Trophoblast cell (in vitro differentiated cells and primary cell): Measurements from ENCODE around the gene SLCO2A1.

Experiments
- DNase-seq, 2 donors: peaks; one replicate each; pipeline ENCODE4 v3.0.0-alpha.2; 2016
- H2AFZ ChIP-seq: 2 replicates; pipeline ENCODE4 v1.6.1; 2013; ENCODE audit warnings: low read length, moderate library complexity, mild to moderate bottlenecking; ENCODE audit not compliant: insufficient read depth, poor library complexity
- H2AK5ac ChIP-seq: 2 replicates; pipeline ENCODE4 v1.6.1; 2013; ENCODE audit warnings: mild to moderate bottlenecking, low read length
- H2BK120ac ChIP-seq: 2 replicates; pipeline ENCODE4 v1.6.1; 2013; ENCODE audit warnings: low read length, mild to moderate bottlenecking, moderate library complexity; ENCODE audit not compliant: insufficient read depth, poor library complexity
- H2BK12ac ChIP-seq: 2 replicates; pipeline ENCODE4 v1.6.1; 2013; ENCODE audit warnings: mild to moderate bottlenecking, low read length, moderate library complexity
- H2BK5ac ChIP-seq: 2 replicates; pipeline ENCODE4 v1.6.1; 2013; ENCODE audit warnings: low read length, low read depth, moderate library complexity, mild to moderate bottlenecking; ENCODE audit not compliant: poor library complexity
- H3K14ac ChIP-seq: 2 replicates; pipeline ENCODE4 v1.6.1; 2013; ENCODE audit warnings: mild to moderate bottlenecking, low read length
- H3K18ac ChIP-seq: 2 replicates; pipeline ENCODE4 v1.6.1; 2013; ENCODE audit warnings: mild to moderate bottlenecking, low read length
- H3K23ac ChIP-seq: 2 replicates; pipeline ENCODE4 v1.6.1; 2013; ENCODE audit warnings: low read length
- H3K27ac ChIP-seq: 2 replicates; pipeline ENCODE4 v1.5.1; 2013; ENCODE audit warnings: low read depth, mild to moderate bottlenecking, inconsistent platforms, low read length, moderate library complexity
- H3K27me3 ChIP-seq: 2 replicates; pipeline ENCODE4 v1.6.1; 2013; ENCODE audit warnings: inconsistent platforms, mild to moderate bottlenecking, low read length, moderate library complexity; ENCODE audit not compliant: insufficient read depth
- H3K36me3 ChIP-seq, 2 experiments: 1 replicate in 1 of 2; 2 replicates in 1 of 2; pipeline ENCODE4 v1.6.1; 2013; ENCODE audit warnings: low read length in 2 of 2, mild to moderate bottlenecking in 2 of 2, moderate library complexity in 1 of 2; ENCODE audit not compliant: insufficient read depth in 2 of 2, control insufficient read depth in 1 of 2
- H3K4ac ChIP-seq: 2 replicates; pipeline ENCODE4 v1.6.1; 2013; ENCODE audit warnings: low read depth, mild to moderate bottlenecking, low read length, moderate library complexity
- H3K4me1 ChIP-seq, 2 experiments: 1 replicate in 1 of 2; 2 replicates in 1 of 2; pipeline ENCODE4 v1.6.1; 2013; ENCODE audit warnings: low read length in 2 of 2, mild to moderate bottlenecking in 2 of 2, moderate library complexity in 1 of 2; ENCODE audit not compliant: insufficient read depth in 2 of 2, control insufficient read depth in 1 of 2
- H3K4me2 ChIP-seq: 2 replicates; pipeline ENCODE4 v1.6.1; 2013; ENCODE audit warnings: inconsistent platforms, mild to moderate bottlenecking, low read length, moderate library complexity
- H3K4me3 ChIP-seq: 2 replicates; pipeline ENCODE4 v1.5.1; 2013; ENCODE audit warnings: mild to moderate bottlenecking, low read depth, low read length, inconsistent platforms
- H3K79me1 ChIP-seq: one replicate; pipeline ENCODE4 v1.6.1; 2013; ENCODE audit warnings: low read length
- H3K79me2 ChIP-seq: 2 replicates; pipeline ENCODE4 v1.6.1; 2013; ENCODE audit warnings: low read length, mild to moderate bottlenecking; ENCODE audit not compliant: control insufficient read depth, insufficient read depth, poor library complexity
- H3K9ac ChIP-seq: 2 replicates; pipeline ENCODE4 v1.6.1; 2013; ENCODE audit warnings: mild to moderate bottlenecking, low read length
- H3K9me3 ChIP-seq: 2 replicates; pipeline ENCODE4 v1.6.1; 2013; ENCODE audit warnings: low read depth, mild to moderate bottlenecking, control low read depth, inconsistent platforms, low read length; ENCODE audit not compliant: insufficient read depth
- H4K12ac ChIP-seq: 2 replicates; pipeline ENCODE4 v1.6.1; 2013; ENCODE audit warnings: low read depth, mild to moderate bottlenecking, low read length, moderate library complexity
- H4K8ac ChIP-seq: 2 replicates; pipeline ENCODE4 v1.6.1; 2013; ENCODE audit warnings: low read depth, mild to moderate bottlenecking, low read length, moderate library complexity
- H4K91ac ChIP-seq: one replicate; pipeline ENCODE4 v1.6.1; 2013; ENCODE audit warnings: low read depth, mild to moderate bottlenecking, low read length, moderate library complexity
- WGBS: extraction: QIAGEN DNeasy Blood & Tissue Kit; methylation state at CpG from one replicate; pipeline ENCODE4 v1.1.7; 2013; ENCODE audit warnings: missing lambda C conversion rate; ENCODE audit not compliant: insufficient read length, insufficient coverage; ENCODE audit errors: extremely low coverage; 5-methylcytosine and 5-hydroxymethylcytosine counted together

SLCO2A1 gene

GRCh38 chr3:133991637-133992036, 38.1 kb downstream of the SLCO2A1 start:
- H4K12ac ChIP-seq: no peak overlapping the region
- peaks cover 44% of the 10 kb centered on the region for H3K79me1 ChIP-seq
- peak overlapping the region; percentile 31 for H3K27ac ChIP-seq
- H3K18ac ChIP-seq: peak overlapping the region; percentile 42
- no peak overlapping the region for H3K9ac ChIP-seq
- peak overlapping the region; percentile 39 for H3K14ac ChIP-seq
- no peak overlapping the region for H3K4me3 ChIP-seq
- peak overlapping the region; percentile 69 for H4K91ac ChIP-seq
- H3K27me3 ChIP-seq: no peaks in the 10 kb centered on the region
- H3K9me3 ChIP-seq: no peaks in the 10 kb centered on the region
- peak overlapping the region; percentile 1 for H3K4ac ChIP-seq
- H2AFZ ChIP-seq: no peak overlapping the region
- H3K4me1 ChIP-seq: peaks cover 47 to 60% of the 10 kb centered on the region in 2 experiments
- no CpG with 5 or more reads among the region's 2 CpGs for WGBS
- H2BK12ac ChIP-seq: peak overlapping the region; percentile 41
- peaks cover 31 to 33% of the 10 kb centered on the region in 2 experiments for H3K36me3 ChIP-seq
- peak overlapping the region; percentile 55 for H2BK120ac ChIP-seq
- H4K8ac ChIP-seq: no peak overlapping the region
- H3K79me2 ChIP-seq: peaks cover 6% of the 10 kb centered on the region
- H3K4me2 ChIP-seq: no peak overlapping the region
- peak overlapping the region; percentile 55 for H2BK5ac ChIP-seq
- no peak overlapping the region for H3K23ac ChIP-seq
- H2AK5ac ChIP-seq: peak overlapping the region; percentile 71
- DNase-seq: no peak

- Histone ChIP-seq H3K14ac (no peak overlapping the region), H2BK12ac (peak overlapping the region; percentile 54), H3K4me2 (no peak overlapping the region), H3K27ac (peak overlapping the region; percentile 99), H3K4ac (peak overlapping the region; percentile 19), H4K12ac (no peak overlapping the region), H4K91ac (peak overlapping the region; percentile 33), H3K18ac (peak overlapping the region; percentile 71), H2AK5ac (no peak overlapping the region), H3K4me1 (peaks cover 48 to 60% of the 10 kb centered on the region in 2 experiments), H3K79me1 (peaks cover 48% of the 10 kb centered on the region), H3K23ac (no peak overlapping the region), H2AFZ (no peak overlapping the region), H3K9ac (no peak overlapping the region), H2BK120ac (peak overlapping the region; percentile 62), H3K36me3 (peaks cover 27 to 30% of the 10 kb centered on the region in 2 experiments), H3K79me2 (peaks cover 8% of the 10 kb centered on the region), H3K27me3 (no peaks in the 10 kb centered on the region), H3K9me3 (no peaks in the 10 kb centered on the region), H3K4me3 (no peak overlapping the region), H4K8ac (no peak overlapping the region), H2BK5ac (no peak overlapping the region)
- no CpG with 5 or more reads among the region's 3 CpGs for WGBS
- no peak for DNase-seq
Measured at GRCh38 chr3:133991209-133991608, 38.5 kb downstream of the SLCO2A1 start.

GRCh38 chr3:133989936-133990702, 39.6 kb downstream of the SLCO2A1 start:
- Histone ChIP-seq H3K9ac (no peak overlapping the region), H4K8ac (peak overlapping the region; percentile 79), H3K9me3 (no peaks in the 10 kb centered on the region), H3K79me1 (peaks cover 48% of the 10 kb centered on the region), H2AK5ac (peak overlapping the region; percentile 64), H2BK12ac (peak overlapping the region; percentile 59), H3K4me2 (no peak overlapping the region), H4K12ac (no peak overlapping the region), H3K18ac (peak overlapping the region; percentile 81), H3K14ac (peak overlapping the region; percentile 69), H2BK5ac (peak overlapping the region; percentile 83), H3K23ac (no peak overlapping the region), H3K27me3 (no peaks in the 10 kb centered on the region), H3K4ac (peak overlapping the region; percentile 58), H2AFZ (no peak overlapping the region), H3K4me3 (peak overlapping the region; percentile 26), H3K27ac (peak overlapping the region; percentile 99), H3K4me1 (peaks cover 48 to 53% of the 10 kb centered on the region in 2 experiments), H4K91ac (peak overlapping the region; percentile 66), H3K79me2 (peaks cover 8% of the 10 kb centered on the region), H2BK120ac (peak overlapping the region; percentile 86), H3K36me3 (peaks cover 21 to 23% of the 10 kb centered on the region in 2 experiments)
- DNase-seq: no peak
- WGBS: 100% methylated on average over 1 of the region's 14 CpGs

GRCh38 chr3:133988631-133989161, 41.0 kb downstream of the SLCO2A1 start:
- no peaks in the 10 kb centered on the region for H3K9me3 ChIP-seq
- peak overlapping the region; percentile 59 for H3K14ac ChIP-seq
- WGBS: no CpG with 5 or more reads among the region's 9 CpGs
- H3K18ac ChIP-seq: peak overlapping the region; percentile 78
- peaks cover 11% of the 10 kb centered on the region for H3K79me2 ChIP-seq
- no peak overlapping the region for H2AFZ ChIP-seq
- no peak overlapping the region for H3K9ac ChIP-seq
- peak overlapping the region; percentile 95 for H2BK5ac ChIP-seq
- H3K4me3 ChIP-seq: no peak overlapping the region
- peak overlapping the region; percentile 99 for H3K27ac ChIP-seq
- peaks cover 21 to 24% of the 10 kb centered on the region in 2 experiments for H3K36me3 ChIP-seq
- peaks cover 47 to 57% of the 10 kb centered on the region in 2 experiments for H3K4me1 ChIP-seq
- peak overlapping the region; percentile 47 for H3K4me2 ChIP-seq
- peaks cover 45% of the 10 kb centered on the region for H3K79me1 ChIP-seq
- H2BK12ac ChIP-seq: peak overlapping the region; percentile 61
- no peak overlapping the region for H3K23ac ChIP-seq
- peak overlapping the region; percentile 93 for H4K91ac ChIP-seq
- no peak overlapping the region for H3K4ac ChIP-seq
- H3K27me3 ChIP-seq: no peaks in the 10 kb centered on the region
- peak; percentile 51 to 71 for DNase-seq
- no peak overlapping the region for H2AK5ac ChIP-seq
- H4K12ac ChIP-seq: no peak overlapping the region
- H2BK120ac ChIP-seq: peak overlapping the region; percentile 94
- H4K8ac ChIP-seq: peak overlapping the region; percentile 54
